ENCODE results near the gene OR7A5. TPM values are rescaled to one million over a fixed set of nuclear protein-coding genes. Genes with fewer than 3 reads are reported as not detected.
"Not testable (repeated sequence)": the region's sequence is repeated elsewhere in the genome, so short reads cannot be mapped to it uniquely, and the experiment has no call there.

OR7A5 gene
- total RNA-seq, 1 experiment from 2014 or later = not detected

DNA sequence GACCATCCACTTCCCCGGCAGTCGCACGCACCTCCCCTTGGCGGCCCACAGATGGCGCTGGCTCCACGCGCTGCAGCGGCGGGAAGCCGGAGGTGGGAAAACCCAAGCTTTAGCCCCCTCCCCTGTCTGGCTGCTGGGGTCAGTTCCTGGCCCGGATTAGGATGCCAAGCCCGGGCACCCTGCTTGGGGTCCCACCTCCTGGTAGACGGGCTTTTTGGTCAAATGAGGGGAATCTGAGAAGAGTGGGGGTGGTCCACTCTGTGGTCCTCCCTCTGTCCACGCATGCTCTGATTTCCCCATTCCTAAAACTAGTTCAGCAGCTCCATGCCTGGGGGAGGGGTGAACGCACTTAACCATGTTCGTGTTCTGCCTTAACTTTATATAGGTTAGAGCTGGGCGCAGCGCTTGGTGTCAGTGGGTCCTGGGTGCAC lies 48.5 kb downstream of the OR7A5 start:
- Mint-ChIP-seq H3K27ac (peak overlapping the region; percentile 70; the same call in 1 of the 2 replicates), H3K4me1 (peaks cover 10% of the 10 kb centered on the region), H3K27me3 (ENCODE audit: low read depth) (0 out of 2 replicates have a peak, but pooled peaks cover 4% of the 10 kb centered on the region), H3K36me3 (no peaks in the 10 kb centered on the region), H3K4me3 (peak overlapping the region; percentile 53), H3K9me3 (no peaks in the 10 kb centered on the region)
- ChIA-PET CTCF (interaction anchor here (0.6 to 2.9 kb wide), 52 partner anchors 9 to 692 kb away, joined by 3 to 36 read pairs (median 5); partner anchors contain the start of genes ADGRE2, NDUFB7, OR7A17 and OR7A5), POLR2A (interaction anchor here (0.7 kb wide), 1 partner anchor 162 kb away, joined by 3 read pairs; no protein-coding TSS in a partner anchor)
- DNase-seq (ENCODE audit: low spot score) (peak; percentile 78), ATAC-seq (peak; percentile 94)
- TF ChIP-seq MXD4 (CRISPR knock-in tag; IDR thresholded peaks at IDR 0.05; ENCODE audit: borderline replicate concordance) = no peak
- TF ChIP-seq, protein P1, sequence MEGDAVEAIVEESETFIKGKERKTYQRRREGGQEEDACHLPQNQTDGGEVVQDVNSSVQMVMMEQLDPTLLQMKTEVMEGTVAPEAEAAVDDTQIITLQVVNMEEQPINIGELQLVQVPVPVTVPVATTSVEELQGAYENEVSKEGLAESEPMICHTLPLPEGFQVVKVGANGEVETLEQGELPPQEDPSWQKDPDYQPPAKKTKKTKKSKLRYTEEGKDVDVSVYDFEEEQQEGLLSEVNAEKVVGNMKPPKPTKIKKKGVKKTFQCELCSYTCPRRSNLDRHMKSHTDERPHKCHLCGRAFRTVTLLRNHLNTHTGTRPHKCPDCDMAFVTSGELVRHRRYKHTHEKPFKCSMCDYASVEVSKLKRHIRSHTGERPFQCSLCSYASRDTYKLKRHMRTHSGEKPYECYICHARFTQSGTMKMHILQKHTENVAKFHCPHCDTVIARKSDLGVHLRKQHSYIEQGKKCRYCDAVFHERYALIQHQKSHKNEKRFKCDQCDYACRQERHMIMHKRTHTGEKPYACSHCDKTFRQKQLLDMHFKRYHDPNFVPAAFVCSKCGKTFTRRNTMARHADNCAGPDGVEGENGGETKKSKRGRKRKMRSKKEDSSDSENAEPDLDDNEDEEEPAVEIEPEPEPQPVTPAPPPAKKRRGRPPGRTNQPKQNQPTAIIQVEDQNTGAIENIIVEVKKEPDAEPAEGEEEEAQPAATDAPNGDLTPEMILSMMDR (IDR thresholded peaks at IDR 0.05) = peak; percentile 84
- TF ChIP-seq ZNF121 (CRISPR knock-in tag; IDR thresholded peaks at IDR 0.05) = peak; percentile 40; the same call in 1 of the 2 replicates

DNA sequence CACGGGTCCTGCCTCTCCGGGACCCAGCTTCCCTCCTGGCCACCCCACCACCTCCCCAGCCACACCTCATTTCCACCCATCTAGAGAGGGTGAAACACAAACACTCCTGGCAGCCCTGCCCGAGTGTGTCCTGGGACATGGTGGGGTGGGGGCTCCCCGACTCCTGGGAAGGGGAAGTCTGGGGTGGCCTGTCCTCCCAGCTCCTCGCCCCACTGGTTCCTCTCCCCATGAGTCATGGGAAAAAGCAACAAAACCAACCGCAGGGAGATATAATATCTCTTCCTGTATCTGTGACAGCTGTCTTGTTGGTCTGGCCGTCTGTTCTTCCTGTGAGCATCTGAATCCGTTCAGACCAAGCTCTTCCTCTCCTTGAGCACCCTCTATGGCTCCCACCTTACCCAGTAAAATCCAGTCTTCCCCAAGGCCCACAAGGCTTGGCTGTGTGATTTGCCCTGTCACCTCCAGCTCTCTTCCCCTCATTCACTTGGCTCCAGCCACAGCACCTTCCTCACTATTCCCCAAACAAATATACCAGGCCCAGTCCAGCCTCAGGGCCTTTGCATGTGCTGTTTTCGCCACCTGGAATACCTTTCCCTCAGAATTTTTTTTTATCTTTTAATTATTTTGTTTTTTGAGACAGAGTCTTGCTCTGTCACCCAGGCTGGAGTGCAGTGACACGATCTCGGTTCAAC lies 49.7 kb downstream of the OR7A5 start:
- H3K36me3 Mint-ChIP-seq; H3K4me1 Mint-ChIP-seq; H3K4me3 Mint-ChIP-seq; POLR2A ChIA-PET; H3K27ac Mint-ChIP-seq; ATAC-seq; H3K9me3 Mint-ChIP-seq; H3K27me3 Mint-ChIP-seq (ENCODE audit: low read depth); DNase-seq (ENCODE audit: low spot score): not testable (repeated sequence)
- CTCF ChIA-PET = interaction anchor here (0.6 to 2.3 kb wide), 19 partner anchors 9 to 446 kb away, joined by 3 to 36 read pairs (median 5); partner anchors contain the start of gene OR7A17

DNA sequence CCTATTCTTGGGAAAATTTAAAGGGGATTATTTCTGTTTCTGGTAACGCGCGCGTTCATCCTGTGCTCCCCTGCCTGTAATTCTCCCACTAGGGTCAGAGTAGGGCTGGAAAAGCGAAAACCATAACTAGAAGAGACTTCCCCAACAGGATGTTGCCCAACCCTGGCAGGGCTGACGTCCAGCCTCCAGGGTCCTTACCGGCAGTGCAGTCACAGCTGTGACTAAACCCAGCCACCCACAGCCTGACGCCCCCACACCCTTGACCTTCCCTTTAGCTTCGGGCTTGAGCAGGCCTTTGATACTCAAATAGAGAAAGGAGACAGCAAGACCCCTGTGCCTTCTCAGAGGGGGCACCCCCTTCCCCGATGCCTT lies 50.3 kb downstream of the OR7A5 start:
- H3K36me3 Mint-ChIP-seq; H3K4me3 Mint-ChIP-seq; DNase-seq (ENCODE audit: low spot score); H3K4me1 Mint-ChIP-seq; ATAC-seq; H3K9me3 Mint-ChIP-seq; H3K27ac Mint-ChIP-seq; H3K27me3 Mint-ChIP-seq (ENCODE audit: low read depth); POLR2A ChIA-PET: not testable (repeated sequence)
- CTCF ChIA-PET = interaction anchor here (0.8 to 1.3 kb wide), 2 partner anchors 8 to 26 kb away, joined by 4 read pairs; no protein-coding TSS in a partner anchor

DNA sequence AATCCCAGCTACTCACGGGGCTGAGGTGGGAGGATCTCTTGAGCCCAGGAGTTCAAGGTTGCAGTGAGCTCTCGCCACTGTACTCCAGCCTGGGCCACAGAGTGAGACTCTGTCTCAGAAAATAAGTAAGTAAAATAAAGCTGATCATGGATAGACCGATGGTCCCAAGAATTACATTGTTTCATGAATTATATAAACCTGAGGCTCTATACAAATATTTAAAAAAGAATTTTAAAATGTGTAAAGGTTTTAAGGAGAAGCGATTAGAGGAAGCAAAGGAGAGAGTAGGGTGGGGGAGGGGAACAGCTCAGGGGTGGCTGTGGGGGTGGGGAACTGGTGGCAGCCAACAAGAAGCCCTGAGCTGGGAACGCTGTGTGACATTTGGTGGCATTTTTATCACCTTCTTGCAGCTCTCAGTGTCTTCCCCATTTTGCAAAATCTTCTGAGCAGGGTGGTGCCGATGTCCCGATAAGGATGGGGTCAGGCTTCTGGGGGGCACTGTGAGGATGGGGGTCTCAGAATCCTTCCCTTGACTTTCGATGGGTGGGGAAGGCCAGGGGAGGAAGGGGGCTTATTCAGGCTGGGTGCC lies 51.5 kb downstream of the OR7A5 start:
- ChIA-PET POLR2A (interaction anchor here (0.6 kb wide), 1 partner anchor 25 kb away, joined by 3 read pairs; no protein-coding TSS in a partner anchor), CTCF (interaction anchor here (1.1 kb wide), 1 partner anchor 210 kb away, joined by 5 read pairs; no protein-coding TSS in a partner anchor)
- not testable (repeated sequence) for DNase-seq (ENCODE audit: low spot score); ATAC-seq; H3K9me3 Mint-ChIP-seq; H3K27ac Mint-ChIP-seq; H3K36me3 Mint-ChIP-seq; H3K4me3 Mint-ChIP-seq; H3K27me3 Mint-ChIP-seq (ENCODE audit: low read depth)
- peaks cover 15% of the 10 kb centered on the region for H3K4me1 Mint-ChIP-seq

DNA sequence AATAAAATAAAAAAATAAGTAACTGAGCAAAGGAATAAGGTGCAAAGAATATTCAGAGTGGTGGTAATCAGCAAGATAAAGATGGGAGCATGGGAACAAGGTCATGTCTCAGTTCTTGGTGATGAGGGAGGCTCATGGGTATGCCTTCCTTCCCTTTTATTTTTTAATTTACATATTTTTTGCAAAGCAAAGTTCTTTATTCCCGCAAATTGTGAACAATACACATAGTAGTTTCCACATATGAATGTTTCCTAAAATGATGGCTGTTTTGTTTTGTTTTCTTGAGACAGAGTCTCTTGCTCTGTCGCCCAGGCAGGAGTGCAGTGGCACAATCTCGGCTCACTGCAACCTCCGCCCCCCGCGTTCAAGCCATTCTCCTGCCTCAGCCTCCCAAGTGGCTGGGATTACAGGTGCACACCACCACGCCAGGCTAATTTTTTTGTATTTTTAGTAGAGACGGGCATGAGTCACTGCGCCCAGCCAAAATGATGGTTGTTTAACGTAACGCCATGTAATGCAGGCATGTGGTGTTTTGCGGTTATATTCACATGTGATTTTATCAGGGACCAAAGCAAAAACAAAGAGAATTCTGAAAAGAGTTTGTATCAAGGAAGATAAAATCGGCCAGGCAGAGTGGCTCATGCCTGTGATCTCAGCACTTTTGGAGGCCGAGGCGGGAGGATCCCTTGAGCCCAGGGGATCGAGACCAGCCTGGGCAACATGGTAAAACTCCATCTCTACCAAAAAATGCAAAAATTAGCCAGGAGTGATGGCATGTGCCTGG lies 52.2 kb downstream of the OR7A5 start:
- POLR2A ChIA-PET = interaction anchor here (0.6 kb wide), 1 partner anchor 24 kb away, joined by 3 read pairs; no protein-coding TSS in a partner anchor

More for the DNA sequence above, 52.2 kb downstream of the OR7A5 start:
- TF ChIP-seq, protein P2, sequence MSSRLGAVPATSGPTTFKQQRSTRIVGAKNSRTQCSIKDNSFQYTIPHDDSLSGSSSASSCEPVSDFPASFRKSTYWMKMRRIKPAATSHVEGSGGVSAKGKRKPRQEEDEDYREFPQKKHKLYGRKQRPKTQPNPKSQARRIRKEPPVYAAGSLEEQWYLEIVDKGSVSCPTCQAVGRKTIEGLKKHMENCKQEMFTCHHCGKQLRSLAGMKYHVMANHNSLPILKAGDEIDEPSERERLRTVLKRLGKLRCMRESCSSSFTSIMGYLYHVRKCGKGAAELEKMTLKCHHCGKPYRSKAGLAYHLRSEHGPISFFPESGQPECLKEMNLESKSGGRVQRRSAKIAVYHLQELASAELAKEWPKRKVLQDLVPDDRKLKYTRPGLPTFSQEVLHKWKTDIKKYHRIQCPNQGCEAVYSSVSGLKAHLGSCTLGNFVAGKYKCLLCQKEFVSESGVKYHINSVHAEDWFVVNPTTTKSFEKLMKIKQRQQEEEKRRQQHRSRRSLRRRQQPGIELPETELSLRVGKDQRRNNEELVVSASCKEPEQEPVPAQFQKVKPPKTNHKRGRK (CRISPR knock-in tag; IDR thresholded peaks at IDR 0.05; ENCODE audit: borderline replicate concordance) = no peak
- CTCF ChIA-PET = interaction anchor here (1.1 kb wide), 1 partner anchor 209 kb away, joined by 5 read pairs; no protein-coding TSS in a partner anchor
- H3K9me3 Mint-ChIP-seq = no peaks in the 10 kb centered on the region
- H3K27me3 Mint-ChIP-seq (ENCODE audit: low read depth) = peaks cover under 1% of the 10 kb centered on the region; the same call in 1 of the 2 replicates
- no peak overlapping the region for H3K4me3 Mint-ChIP-seq
- H3K36me3 Mint-ChIP-seq = no peaks in the 10 kb centered on the region
- no peak for ATAC-seq
- DNase-seq (ENCODE audit: low spot score) = no peak
- H3K4me1 Mint-ChIP-seq = peaks cover 15% of the 10 kb centered on the region
- H3K27ac Mint-ChIP-seq = no peak overlapping the region

All from WTC11 (cell line).